CD14-positive monocyte (primary cell): ENCODE results near the gene SEC63. TPM values are rescaled to one million over a fixed set of nuclear protein-coding genes. Genes with fewer than 3 reads are reported as not detected.

Experiments
- DNase-seq, 3 donors: peaks; one replicate each; pipeline ENCODE4 v3.0.0-alpha.2; 2011 to 2022
- H2AFZ ChIP-seq: 2 replicates; pipeline ENCODE4 v1.6.0; 2012; ENCODE audit warnings: mild to moderate bottlenecking, low read depth, low read length, inconsistent platforms; ENCODE audit not compliant: insufficient read depth, poor library complexity, severe bottlenecking
- H3K27ac ChIP-seq, 2 donors: 1 replicate in 1 of 2; 2 replicates in 1 of 2; pipeline ENCODE4 v1.5.1; 2012 to 2013; ENCODE audit warnings: low read length in 2 of 2, control low read depth in 1 of 2, inconsistent platforms in 1 of 2, low read depth in 1 of 2, mild to moderate bottlenecking in 1 of 2
- H3K27me3 ChIP-seq, 2 donors: one replicate each; pipeline versions ENCODE4 v1.6.0 to v1.6.1; 2011 to 2013; ENCODE audit warnings: low read length in 2 of 2; ENCODE audit not compliant: control insufficient read depth in 2 of 2, insufficient read depth in 2 of 2
- H3K36me3 ChIP-seq, 2 donors: replicated peaks in 1 of 2; 1 replicate in 1 of 2; 2 replicates in 1 of 2; pipeline versions ENCODE4 v1.5.1 to v1.6.1; 2012 to 2013; ENCODE audit warnings: low read length in 2 of 2, control low read depth in 1 of 2, inconsistent platforms in 1 of 2, mild to moderate bottlenecking in 1 of 2; ENCODE audit not compliant: insufficient read depth in 2 of 2, control insufficient read depth in 1 of 2
- H3K4me1 ChIP-seq, 2 donors: 1 replicate in 1 of 2; 2 replicates in 1 of 2; pipeline versions ENCODE4 v1.5.1 to v1.6.1; 2012 to 2013; ENCODE audit warnings: low read length in 2 of 2, control low read depth in 1 of 2, inconsistent platforms in 1 of 2, mild to moderate bottlenecking in 1 of 2, moderate library complexity in 1 of 2; ENCODE audit not compliant: insufficient read depth in 2 of 2, control insufficient read depth in 1 of 2
- H3K4me2 ChIP-seq: replicated peaks from 2 replicates; pipeline ENCODE3; 2012; ENCODE audit warnings: low read length, moderate library complexity, mild to moderate bottlenecking; ENCODE audit not compliant: poor library complexity, severe bottlenecking; ENCODE audit errors: extremely low read depth
- H3K4me3 ChIP-seq, 3 experiments: fragments of 200-600 bp in 1 of 3; sonication (generic) in 1 of 3; replicated peaks in 1 of 3; 1 replicate in 2 of 3; 2 replicates in 1 of 3; pipeline ENCODE4 v1.5.1; 2011 to 2013; ENCODE audit warnings: low read length in 3 of 3, mild to moderate bottlenecking in 3 of 3, control low read depth in 2 of 3, low read depth in 2 of 3, inconsistent platforms in 1 of 3, moderate library complexity in 1 of 3
- H3K79me2 ChIP-seq: 2 replicates; pipeline ENCODE4 v1.6.0; 2012; ENCODE audit warnings: mild to moderate bottlenecking, control low read depth, inconsistent platforms, low read length, moderate library complexity; ENCODE audit not compliant: insufficient read depth
- H3K9ac ChIP-seq: 2 replicates; pipeline ENCODE4 v1.6.0; 2017; ENCODE audit warnings: low read length, mild to moderate bottlenecking; ENCODE audit not compliant: insufficient read depth, poor library complexity, severe bottlenecking
- H3K9me3 ChIP-seq, 2 donors: replicated peaks in 1 of 2; 1 replicate in 1 of 2; 2 replicates in 1 of 2; pipeline versions ENCODE4 v1.5.1 to v1.6.1; 2012 to 2013; ENCODE audit warnings: low read length in 2 of 2, control low read depth in 1 of 2; ENCODE audit not compliant: control insufficient read depth in 1 of 2, insufficient read depth in 1 of 2
- H4K20me1 ChIP-seq: 2 replicates; pipeline ENCODE4 v1.6.0; 2012; ENCODE audit warnings: mild to moderate bottlenecking, low read length, control low read depth, moderate library complexity; ENCODE audit not compliant: insufficient read depth
- H3K27ac Mint-ChIP-seq, 7 donors: one replicate each; pipeline ENCODE4 v1.8.0; 2020; ENCODE audit warnings: mild to moderate bottlenecking in 7 of 7, mixed read lengths in 7 of 7, moderate library complexity in 6 of 7, inconsistent platforms in 2 of 7
- H3K27me3 Mint-ChIP-seq, 3 donors: one replicate each; pipeline ENCODE4 v1.8.0; 2021 to 2022; ENCODE audit warnings: low read depth in 3 of 3, mild to moderate bottlenecking in 3 of 3, mixed read lengths in 3 of 3, moderate library complexity in 3 of 3, inconsistent platforms in 1 of 3
- H3K36me3 Mint-ChIP-seq, 2 donors: one replicate each; pipeline ENCODE4 v1.8.0; 2020; ENCODE audit warnings: mixed read lengths in 2 of 2, inconsistent platforms in 1 of 2, mild to moderate bottlenecking in 1 of 2
- H3K4me1 Mint-ChIP-seq: one replicate; pipeline ENCODE4 v1.8.0; 2020; ENCODE audit warnings: mild to moderate bottlenecking, mixed read lengths
- H3K4me3 Mint-ChIP-seq, 2 donors: one replicate each; pipeline ENCODE4 v1.8.0; 2020; ENCODE audit warnings: mild to moderate bottlenecking in 2 of 2, mixed read lengths in 2 of 2, moderate library complexity in 1 of 2
- H3K9me3 Mint-ChIP-seq, 7 donors: one replicate each; pipeline ENCODE4 v1.8.0; 2020 to 2022; ENCODE audit warnings: mixed read lengths in 7 of 7, mild to moderate bottlenecking in 6 of 7, moderate library complexity in 6 of 7, inconsistent platforms in 2 of 7
- CTCF ChIP-seq: fragments of 200-600 bp; IDR thresholded peaks from one replicate; pipeline ENCODE4 v1.8.0; 2022; ENCODE audit warnings: antibody characterized with exemption, mild to moderate bottlenecking
- WGBS: methylation state at CpG from one replicate; pipeline ENCODE4 v1.1.5; 2013; ENCODE audit warnings: missing lambda C conversion rate; ENCODE audit not compliant: insufficient coverage; 5-methylcytosine and 5-hydroxymethylcytosine counted together
- intact Hi-C, 2 donors: fragments of 100-400 bp; cut with micrococcal nuclease; formaldehyde crosslinking; loops; one replicate each; pipeline versions ENCODE4 v1.15.0 to v1.15.1; 2023
- polyA plus RNA-seq, 3 donors: library from polyadenylated mRNA; depleted of rRNA in 1 of 3; unstranded in 2 of 3; stranded (reverse) in 1 of 3; fragments of 300-500 nt in 2 of 3; fragments of >200 nt in 1 of 3; fragmentation: Illumina TruSeq in 2 of 3; gene quantifications; 1 replicate in 2 of 3; 2 replicates in 1 of 3; pipeline ENCODE4 v1.2.3, GENCODE V29; 2012 to 2021

SEC63 gene
- polyA plus RNA-seq, 3 donors, result 12.0 to 33.7 (median 12.7) TPM

DNA sequence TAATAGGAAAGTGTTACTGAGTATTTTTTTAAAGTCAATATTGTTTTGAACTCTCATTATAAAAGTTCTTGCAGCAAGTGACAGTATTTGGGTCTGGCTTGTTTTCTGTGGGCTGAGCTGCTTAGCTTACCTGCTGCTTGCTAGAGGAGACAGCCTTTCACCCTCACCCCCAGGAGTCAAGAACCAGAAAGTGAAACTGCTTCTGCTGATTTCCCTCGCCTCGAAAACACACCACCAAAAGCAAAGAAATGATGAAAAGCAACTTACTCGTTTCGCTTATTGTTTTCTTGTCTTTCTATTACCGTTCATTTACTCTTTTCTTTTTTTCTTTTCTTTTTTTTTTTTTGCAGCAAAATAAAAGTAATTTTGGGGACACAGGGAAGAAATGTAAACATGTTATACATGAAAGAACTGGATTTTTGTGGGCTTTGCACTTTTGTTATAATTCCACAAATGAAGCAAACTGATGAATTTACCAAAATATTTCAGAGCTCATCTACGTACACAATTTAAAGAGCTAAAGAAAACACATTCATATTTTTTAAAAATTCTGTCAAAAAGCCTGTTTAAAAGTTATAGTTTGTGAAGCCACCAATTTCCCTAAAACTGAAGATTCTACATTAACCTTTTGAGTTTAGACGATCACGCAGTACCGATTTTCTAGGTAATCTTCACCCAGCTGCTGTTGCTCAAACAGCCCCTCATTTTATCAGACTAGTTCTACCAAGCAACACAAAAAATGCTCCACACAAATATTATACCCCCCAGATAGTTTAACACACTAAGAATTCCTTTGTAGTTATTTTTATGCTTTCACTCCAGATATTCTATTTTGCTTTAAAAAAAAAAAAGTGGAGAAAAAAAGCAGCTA, 135.6 kb downstream of the SEC63 start:
- no peak overlapping the region for H3K27ac ChIP-seq
- H3K4me3 ChIP-seq, result peak overlapping the region; percentile 2 to 61 (median 33)
- Mint-ChIP-seq H3K27ac (peak overlapping the region in 3 of 7 donors; percentile 50 to 81 (median 61)), H3K27me3 (peaks cover 32 to 49% (median 46%) of the 10 kb centered on the region in 3 donors), H3K4me3 (peak overlapping the region; percentile 68 to 86), H3K9me3 (peaks cover 0 to 3% (median 0%) of the 10 kb centered on the region in 7 donors), H3K36me3 (no peaks in the 10 kb centered on the region), H3K4me1 (peaks cover 42% of the 10 kb centered on the region)
- no peak overlapping the region for H2AFZ ChIP-seq
- H3K9ac ChIP-seq, result no peak overlapping the region
- H3K4me2 ChIP-seq, result peak overlapping the region; percentile 63
- H3K4me1 ChIP-seq, result peaks cover 25 to 41% of the 10 kb centered on the region in 2 donors
- TF ChIP-seq CTCF, result no peak
- no peaks in the 10 kb centered on the region for H3K79me2 ChIP-seq
- no peaks in the 10 kb centered on the region for H3K36me3 ChIP-seq
- no peak for DNase-seq
- H3K27me3 ChIP-seq, result peaks cover 17 to 29% of the 10 kb centered on the region in 2 donors
- intact Hi-C loops, result no loop called here
- no peaks in the 10 kb centered on the region for H3K9me3 ChIP-seq
- no peaks in the 10 kb centered on the region for H4K20me1 ChIP-seq
- 0% methylated on average over 4 of the region's 9 CpGs for WGBS

DNA sequence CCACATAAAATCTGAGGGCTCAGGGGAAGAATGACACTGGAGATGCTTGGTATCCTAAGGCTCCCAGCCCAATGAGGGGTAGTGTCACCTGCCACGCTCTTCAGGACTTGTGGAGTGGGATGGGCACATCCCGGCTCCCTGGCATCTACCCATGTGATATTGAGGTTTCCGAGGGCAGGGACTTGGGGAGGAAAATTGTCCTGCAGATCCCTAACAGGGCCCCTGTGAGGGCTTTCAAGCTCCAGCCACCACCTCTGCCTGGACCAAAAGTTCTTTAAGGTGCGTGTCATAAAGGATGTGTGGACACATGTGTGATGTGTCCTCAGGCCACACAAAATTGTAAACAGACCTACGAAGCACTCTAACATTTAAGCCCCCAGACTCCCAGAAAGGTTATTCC, 136.4 kb downstream of the SEC63 start:
- Mint-ChIP-seq H3K27ac (no peak overlapping the region), H3K4me1 (peaks cover 42% of the 10 kb centered on the region), H3K27me3 (peaks cover 32 to 49% (median 46%) of the 10 kb centered on the region in 3 donors), H3K9me3 (peaks cover 0 to 3% (median 0%) of the 10 kb centered on the region in 7 donors), H3K36me3 (no peaks in the 10 kb centered on the region), H3K4me3 (peak overlapping the region in 1 of 2 donors; percentile 86)
- peaks cover 17 to 29% of the 10 kb centered on the region in 2 donors for H3K27me3 ChIP-seq
- DNase-seq, result no peak
- no peaks in the 10 kb centered on the region for H3K9me3 ChIP-seq
- H4K20me1 ChIP-seq, result no peaks in the 10 kb centered on the region
- H3K36me3 ChIP-seq, result no peaks in the 10 kb centered on the region
- H3K4me1 ChIP-seq, result peaks cover 25 to 41% of the 10 kb centered on the region in 2 donors
- no peak overlapping the region for H3K4me2 ChIP-seq
- WGBS, result 81% methylated on average over 3 of the region's 5 CpGs
- H3K79me2 ChIP-seq, result no peaks in the 10 kb centered on the region
- H3K4me3 ChIP-seq, result no peak overlapping the region
- H2AFZ ChIP-seq, result no peak overlapping the region
- intact Hi-C loops, result no loop called here
- H3K27ac ChIP-seq, result no peak overlapping the region
- H3K9ac ChIP-seq, result no peak overlapping the region
- TF ChIP-seq CTCF, result no peak
